Astrocyte (in vitro differentiated cells and primary cell): ENCODE data around the gene EPB42.

Experiments used
- EZH2 ChIP-seq: IDR thresholded peaks from 2 replicates; pipeline ENCODE4 v1.6.1; 2012; ENCODE audit warnings: mild to moderate bottlenecking, low read length, inconsistent platforms; ENCODE audit not compliant: insufficient read depth
- TF ChIP-seq, protein P1 (sequence below): IDR thresholded peaks from 2 replicates; pipeline ENCODE4 v1.5.1; 2011; ENCODE audit warnings: low read depth, mild to moderate bottlenecking, inconsistent platforms, low read length, moderate library complexity; ENCODE audit not compliant: insufficient read depth

DNA sequence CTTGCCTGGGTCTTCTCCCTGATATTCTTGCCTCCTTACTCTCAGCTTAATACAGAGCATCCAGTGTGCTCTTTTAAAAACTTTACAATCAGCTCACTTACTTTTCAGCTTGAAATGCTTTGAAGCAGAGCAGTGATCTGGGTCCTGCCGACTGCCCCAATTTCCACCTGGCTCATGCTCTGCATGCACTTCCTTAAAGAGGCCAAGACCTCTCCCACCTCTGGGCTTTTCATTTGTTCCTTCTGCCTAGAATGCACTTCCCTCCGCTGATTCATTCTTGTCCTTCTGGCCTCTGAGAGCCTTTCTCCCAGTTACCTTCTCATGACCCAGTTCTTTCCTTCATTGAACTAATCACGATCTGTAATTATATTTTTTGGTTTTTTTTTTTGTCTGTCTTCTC is 37.5 kb downstream of the EPB42 start:
- no peak for TF ChIP-seq EZH2
- TF ChIP-seq, protein P1, sequence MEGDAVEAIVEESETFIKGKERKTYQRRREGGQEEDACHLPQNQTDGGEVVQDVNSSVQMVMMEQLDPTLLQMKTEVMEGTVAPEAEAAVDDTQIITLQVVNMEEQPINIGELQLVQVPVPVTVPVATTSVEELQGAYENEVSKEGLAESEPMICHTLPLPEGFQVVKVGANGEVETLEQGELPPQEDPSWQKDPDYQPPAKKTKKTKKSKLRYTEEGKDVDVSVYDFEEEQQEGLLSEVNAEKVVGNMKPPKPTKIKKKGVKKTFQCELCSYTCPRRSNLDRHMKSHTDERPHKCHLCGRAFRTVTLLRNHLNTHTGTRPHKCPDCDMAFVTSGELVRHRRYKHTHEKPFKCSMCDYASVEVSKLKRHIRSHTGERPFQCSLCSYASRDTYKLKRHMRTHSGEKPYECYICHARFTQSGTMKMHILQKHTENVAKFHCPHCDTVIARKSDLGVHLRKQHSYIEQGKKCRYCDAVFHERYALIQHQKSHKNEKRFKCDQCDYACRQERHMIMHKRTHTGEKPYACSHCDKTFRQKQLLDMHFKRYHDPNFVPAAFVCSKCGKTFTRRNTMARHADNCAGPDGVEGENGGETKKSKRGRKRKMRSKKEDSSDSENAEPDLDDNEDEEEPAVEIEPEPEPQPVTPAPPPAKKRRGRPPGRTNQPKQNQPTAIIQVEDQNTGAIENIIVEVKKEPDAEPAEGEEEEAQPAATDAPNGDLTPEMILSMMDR, result no peak
